DND-41 (cell line): Measurements from ENCODE around the gene SMIM23.

Experiments used
- ATAC-seq: fragments of 200-7000 bp; cut with Tn5 transposase; 3 replicates; pipeline ENCODE4 v1.9.1; 2021; ENCODE audit warnings: low read depth; ENCODE audit not compliant: insufficient read depth
- DNase-seq: peaks from one replicate; pipeline ENCODE4 v3.0.0-alpha.2; 2020
- H2AFZ ChIP-seq: 2 replicates; pipeline ENCODE4 v1.6.0; 2012; ENCODE audit warnings: low read depth, low read length
- H3K27ac ChIP-seq: 2 replicates; pipeline ENCODE4 v1.5.1; 2012; ENCODE audit warnings: low read length, inconsistent platforms
- H3K27me3 ChIP-seq: fragments of 200-600 bp; sonication (generic); 2 replicates; pipeline ENCODE4 v1.6.0; 2012; ENCODE audit warnings: low read length, mild to moderate bottlenecking, inconsistent platforms; ENCODE audit not compliant: insufficient read depth, poor library complexity
- H3K36me3 ChIP-seq: 2 replicates; pipeline ENCODE4 v1.5.1; 2012; ENCODE audit warnings: low read length, inconsistent platforms; ENCODE audit not compliant: insufficient read depth
- H3K4me1 ChIP-seq: 2 replicates; pipeline ENCODE4 v1.5.1; 2012; ENCODE audit warnings: mild to moderate bottlenecking, low read length; ENCODE audit not compliant: insufficient read depth
- H3K4me2 ChIP-seq: 2 replicates; pipeline ENCODE4 v1.6.0; 2012; ENCODE audit warnings: mild to moderate bottlenecking, moderate library complexity, low read length, inconsistent platforms; ENCODE audit not compliant: insufficient read depth
- H3K4me3 ChIP-seq, 2 experiments: fragments of 200-600 bp in 1 of 2; shearing (Covaris generic) in 1 of 2; 2 replicates each; pipeline ENCODE4 v1.5.1; 2012 to 2016; ENCODE audit warnings: inconsistent platforms in 2 of 2, low read length in 2 of 2, mild to moderate bottlenecking in 2 of 2, low read depth in 1 of 2, moderate library complexity in 1 of 2
- H3K79me2 ChIP-seq: 2 replicates; pipeline ENCODE4 v1.6.0; 2012; ENCODE audit warnings: low read length, inconsistent platforms; ENCODE audit not compliant: insufficient read depth
- H3K9ac ChIP-seq: 2 replicates; pipeline ENCODE4 v1.6.0; 2012; ENCODE audit warnings: low read depth, mild to moderate bottlenecking, inconsistent platforms, low read length, moderate library complexity
- H3K9me3 ChIP-seq: 2 replicates; pipeline ENCODE4 v1.5.1; 2012; ENCODE audit warnings: low read length, moderate library complexity, mild to moderate bottlenecking, inconsistent platforms; ENCODE audit not compliant: insufficient read depth, severe bottlenecking
- H4K20me1 ChIP-seq: 2 replicates; pipeline ENCODE4 v1.6.0; 2012; ENCODE audit warnings: low read length; ENCODE audit not compliant: insufficient read depth
- CTCF ChIP-seq: IDR thresholded peaks from 2 replicates; pipeline ENCODE4 v1.5.1; 2012; ENCODE audit warnings: borderline replicate concordance, low read length, moderate library complexity, mild to moderate bottlenecking; ENCODE audit not compliant: poor library complexity, severe bottlenecking; ENCODE audit errors: extremely low read depth
- EZH2 ChIP-seq: IDR thresholded peaks from 3 replicates; pipeline ENCODE4 v1.6.1; 2012; ENCODE audit warnings: borderline replicate concordance, low read depth, mild to moderate bottlenecking, moderate library complexity, low read length, inconsistent platforms; ENCODE audit not compliant: severe bottlenecking

Gene SMIM23

GRCh38 chr5:171771856-171772255 lies 13.8 kb upstream of the SMIM23 start:
- H2AFZ ChIP-seq = no peak overlapping the region
- no peak for DNase-seq
- H3K4me2 ChIP-seq = no peak overlapping the region
- no peak overlapping the region for H3K4me3 ChIP-seq
- ATAC-seq = no peak
- TF ChIP-seq CTCF = no peak
- TF ChIP-seq EZH2 = no peak
- no peaks in the 10 kb centered on the region for H3K4me1 ChIP-seq
- no peaks in the 10 kb centered on the region for H3K36me3 ChIP-seq
- H3K79me2 ChIP-seq = no peaks in the 10 kb centered on the region
- H4K20me1 ChIP-seq = no peaks in the 10 kb centered on the region
- H3K27me3 ChIP-seq = no peaks in the 10 kb centered on the region
- no peak overlapping the region for H3K9ac ChIP-seq
- peaks cover 7% of the 10 kb centered on the region for H3K9me3 ChIP-seq
- H3K27ac ChIP-seq = no peak overlapping the region

- Histone ChIP-seq H3K4me3 (no peak overlapping the region), H3K27me3 (no peaks in the 10 kb centered on the region), H3K4me2 (no peak overlapping the region), H3K9ac (no peak overlapping the region), H3K27ac (no peak overlapping the region), H4K20me1 (no peaks in the 10 kb centered on the region), H3K9me3 (no peaks in the 10 kb centered on the region), H3K36me3 (no peaks in the 10 kb centered on the region), H3K4me1 (no peaks in the 10 kb centered on the region), H2AFZ (no peak overlapping the region), H3K79me2 (no peaks in the 10 kb centered on the region)
- no peak for TF ChIP-seq EZH2
- TF ChIP-seq CTCF = no peak
- no peak for ATAC-seq
- no peak for DNase-seq
Measured at GRCh38 chr5:171773106-171773505, 12.5 kb upstream of the SMIM23 start.

- Histone ChIP-seq H2AFZ (no peak overlapping the region), H4K20me1 (no peaks in the 10 kb centered on the region)
- no peak for TF ChIP-seq CTCF
- no peak for TF ChIP-seq EZH2
Measured at GRCh38 chr5:171774418-171774817, 11.2 kb upstream of the SMIM23 start.

GRCh38 chr5:171776213-171776612 lies 9.4 kb upstream of the SMIM23 start:
- Histone ChIP-seq H3K4me3 (no peak overlapping the region), H2AFZ (no peak overlapping the region), H3K4me1 (no peaks in the 10 kb centered on the region), H3K36me3 (no peaks in the 10 kb centered on the region), H3K79me2 (no peaks in the 10 kb centered on the region), H3K27ac (no peak overlapping the region), H3K27me3 (no peaks in the 10 kb centered on the region), H4K20me1 (no peaks in the 10 kb centered on the region), H3K9me3 (no peaks in the 10 kb centered on the region), H3K4me2 (no peak overlapping the region), H3K9ac (no peak overlapping the region)
- no peak for ATAC-seq
- DNase-seq = no peak
- TF ChIP-seq EZH2 (no peak), CTCF (no peak)

More at GRCh38 chr5:171774418-171774817, 11.2 kb upstream of the SMIM23 start:
- H3K27ac ChIP-seq = no peak overlapping the region
- DNase-seq = no peak
- H3K4me3 ChIP-seq = no peak overlapping the region
- no peaks in the 10 kb centered on the region for H3K27me3 ChIP-seq
- no peak overlapping the region for H3K9ac ChIP-seq
- H3K9me3 ChIP-seq = no peaks in the 10 kb centered on the region
- no peak for ATAC-seq
- H3K4me2 ChIP-seq = no peak overlapping the region
- H3K36me3 ChIP-seq = no peaks in the 10 kb centered on the region
- no peaks in the 10 kb centered on the region for H3K79me2 ChIP-seq
- no peaks in the 10 kb centered on the region for H3K4me1 ChIP-seq
